ENCODE results near the gene U2AF2. TPM values are rescaled to one million over a fixed set of nuclear protein-coding genes. Genes with fewer than 3 reads are reported as not detected.

Gene U2AF2
- polyA plus RNA-seq, 2 of the 4 experiments (the other 2 are of a cell fraction) = 157 to 302 TPM

DNA sequence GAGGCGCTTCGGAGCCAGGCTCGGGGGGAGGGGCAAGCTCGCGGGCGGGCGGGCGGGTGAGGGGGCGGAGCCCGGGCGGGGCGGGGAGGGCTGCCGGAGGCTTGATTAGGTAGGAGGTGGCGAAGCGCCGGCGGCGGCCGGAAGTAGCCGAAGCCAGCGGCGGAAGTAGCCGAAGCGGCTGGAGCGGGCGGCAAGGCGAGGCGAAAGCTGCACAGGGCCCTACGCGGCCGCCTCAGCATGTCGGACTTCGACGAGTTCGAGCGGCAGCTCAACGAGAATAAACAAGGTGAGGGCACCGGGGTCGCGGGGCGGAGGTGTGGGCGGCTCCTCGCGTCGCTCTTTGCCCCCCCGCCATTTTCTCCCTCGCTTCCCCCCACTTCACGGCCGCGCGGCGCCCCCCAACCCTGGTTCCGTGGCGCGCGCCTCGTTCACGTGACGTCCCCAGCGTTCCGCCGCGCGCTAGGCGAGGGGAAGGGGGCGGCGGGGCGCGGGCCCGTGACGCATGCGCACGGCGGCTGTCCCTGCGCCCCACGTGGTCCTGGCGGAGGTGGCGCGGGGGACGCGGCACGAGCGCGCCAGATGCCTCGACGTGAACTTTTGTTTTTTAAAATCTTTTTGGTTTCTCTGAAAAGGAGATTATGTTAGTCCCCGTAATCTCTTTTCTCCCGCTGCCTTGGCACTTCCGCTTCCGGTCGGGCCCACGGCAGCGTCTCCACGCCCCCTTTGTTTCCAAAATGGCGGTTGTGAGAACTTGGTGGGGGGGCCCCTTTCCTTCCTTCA lies at the start of gene U2AF2 (continued):
- TF ChIP-seq EHMT2 (IDR thresholded peaks at IDR 0.05; ENCODE audit: low read depth) = no peak
- peak; percentile 88 for TF ChIP-seq TFCP2L1 (CRISPR knock-in tag; IDR thresholded peaks at IDR 0.05)
- TF ChIP-seq HMGXB4 (CRISPR knock-in tag; IDR thresholded peaks at IDR 0.05; ENCODE audit: borderline replicate concordance) = no peak
- TF ChIP-seq USF2 (IDR thresholded peaks at IDR 0.05) = peak; percentile 79
- no peak for TF ChIP-seq CBX2 (IDR thresholded peaks at IDR 0.05; ENCODE audit: borderline replicate concordance, low read depth)
- no peak for TF ChIP-seq RAD21 (conservative IDR thresholded peaks at IDR 0.05 in 1 of 2, IDR thresholded peaks at IDR 0.05 in 1 of 2)
- no peak for TF ChIP-seq RFX5 (IDR thresholded peaks at IDR 0.05)
- peak; percentile 99 for TF ChIP-seq MAX (IDR thresholded peaks at IDR 0.05)
- TF ChIP-seq JUN (IDR thresholded peaks at IDR 0.05) = peak; percentile 82 to 96
- TF ChIP-seq POLR2AphosphoS2 (conservative IDR thresholded peaks at IDR 0.05; ENCODE audit: low read length) = no peak
- TF ChIP-seq, protein P1, sequence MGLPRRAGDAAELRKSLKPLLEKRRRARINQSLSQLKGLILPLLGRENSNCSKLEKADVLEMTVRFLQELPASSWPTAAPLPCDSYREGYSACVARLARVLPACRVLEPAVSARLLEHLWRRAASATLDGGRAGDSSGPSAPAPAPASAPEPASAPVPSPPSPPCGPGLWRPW (IDR thresholded peaks at IDR 0.05) = no peak
- no peak for TF ChIP-seq FOXS1 (CRISPR knock-in tag; IDR thresholded peaks at IDR 0.05)
- TF ChIP-seq, protein P2, sequence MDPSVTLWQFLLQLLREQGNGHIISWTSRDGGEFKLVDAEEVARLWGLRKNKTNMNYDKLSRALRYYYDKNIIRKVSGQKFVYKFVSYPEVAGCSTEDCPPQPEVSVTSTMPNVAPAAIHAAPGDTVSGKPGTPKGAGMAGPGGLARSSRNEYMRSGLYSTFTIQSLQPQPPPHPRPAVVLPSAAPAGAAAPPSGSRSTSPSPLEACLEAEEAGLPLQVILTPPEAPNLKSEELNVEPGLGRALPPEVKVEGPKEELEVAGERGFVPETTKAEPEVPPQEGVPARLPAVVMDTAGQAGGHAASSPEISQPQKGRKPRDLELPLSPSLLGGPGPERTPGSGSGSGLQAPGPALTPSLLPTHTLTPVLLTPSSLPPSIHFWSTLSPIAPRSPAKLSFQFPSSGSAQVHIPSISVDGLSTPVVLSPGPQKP (IDR thresholded peaks at IDR 0.05; ENCODE audit: low read depth, low read length) = 0 out of 2 replicates have a peak, but pooled peaks have one; percentile 39
- no peak for TF ChIP-seq HOXA7 (CRISPR knock-in tag; IDR thresholded peaks at IDR 0.05)
- TF ChIP-seq NFE2L2 (conservative IDR thresholded peaks at IDR 0.05; ENCODE audit: low read length) = no peak

DNA sequence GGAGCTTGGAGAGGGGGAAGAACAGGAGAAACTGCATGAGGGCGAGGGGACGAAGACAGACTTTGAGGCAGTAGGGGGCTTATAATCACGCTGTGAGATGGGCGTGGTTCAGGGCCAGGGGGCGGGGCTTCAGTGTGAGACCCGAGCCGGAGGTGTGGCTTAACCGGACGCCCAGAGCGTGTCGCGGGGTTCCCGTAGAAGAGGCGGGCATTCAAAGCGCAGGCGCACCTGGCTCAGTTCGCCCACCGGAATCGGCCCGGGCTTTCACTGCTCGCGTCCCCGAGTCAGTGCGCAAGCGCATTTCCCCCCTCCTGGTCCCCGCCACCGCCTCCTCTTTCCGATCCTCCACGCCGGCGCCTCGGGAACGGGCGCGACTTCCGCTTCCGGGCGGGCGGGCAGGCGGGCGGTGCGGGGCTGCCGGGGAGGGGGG lies 49.6 kb upstream of the U2AF2 start:
- peaks cover 23% of the 10 kb centered on the region for H3K4me1 ChIP-seq
- no peak for FAIRE-seq
- ChIA-PET POLR2A (interaction anchor here (0.9 to 3.2 kb wide), 22 partner anchors 12 to 346 kb away, joined by 3 to 33 read pairs (median 5); partner anchors contain the start of genes ISOC2, NAT14, PPP6R1 and U2AF2), CTCF (interaction anchor here (0.8 to 16.7 kb wide), 30 partner anchors 10 to 463 kb away, joined by 3 to 348 read pairs (median 9); partner anchors contain the start of genes NAT14, ZNF579 and ZNF784)
- H3K27ac ChIP-seq = peak overlapping the region; percentile 94 to 95
- ATAC-seq = peak; percentile 72 to 85
- DNase-seq (ENCODE audit: low read depth in 1 of 2, low spot score in 1 of 2) = peak; percentile 93 to 99
- no peaks in the 10 kb centered on the region for H3K9me3 ChIP-seq
- H3K4me3 ChIP-seq = peak overlapping the region; percentile 82
- H3K4me2 ChIP-seq = peak overlapping the region; percentile 97
- WGBS (ENCODE audit: missing lambda C conversion rate) = under 1% methylated on average over 15 of the region's 43 CpGs
- TF ChIP-seq ZSCAN20 (CRISPR knock-in tag; IDR thresholded peaks at IDR 0.05) (no peak), CHD2 (IDR thresholded peaks at IDR 0.05; ENCODE audit: low read length, partially characterized antibody) (no peak), HOXB13 (CRISPR knock-in tag; IDR thresholded peaks at IDR 0.05; ENCODE audit: low read depth) (no peak), MAZ (IDR thresholded peaks at IDR 0.05; ENCODE audit: borderline replicate concordance, low read depth, low read length) (peak; percentile 71; the same call in 1 of the 2 replicates), HDAC2 (IDR thresholded peaks at IDR 0.05) (no peak), EHF (CRISPR knock-in tag; IDR thresholded peaks at IDR 0.05) (no peak), JUN (IDR thresholded peaks at IDR 0.05) (0 out of 5 replicates have a peak, but pooled peaks of 1 of the 2 experiments have one; percentile 17), MYC (IDR thresholded peaks at IDR 0.05; ENCODE audit: borderline replicate concordance, low read length) (peak; percentile 84), GATA3 (IDR thresholded peaks at IDR 0.05; ENCODE audit: borderline replicate concordance) (no peak), MAFK (IDR thresholded peaks at IDR 0.05; ENCODE audit: partially characterized antibody) (no peak)
- TF ChIP-seq, protein P3, sequence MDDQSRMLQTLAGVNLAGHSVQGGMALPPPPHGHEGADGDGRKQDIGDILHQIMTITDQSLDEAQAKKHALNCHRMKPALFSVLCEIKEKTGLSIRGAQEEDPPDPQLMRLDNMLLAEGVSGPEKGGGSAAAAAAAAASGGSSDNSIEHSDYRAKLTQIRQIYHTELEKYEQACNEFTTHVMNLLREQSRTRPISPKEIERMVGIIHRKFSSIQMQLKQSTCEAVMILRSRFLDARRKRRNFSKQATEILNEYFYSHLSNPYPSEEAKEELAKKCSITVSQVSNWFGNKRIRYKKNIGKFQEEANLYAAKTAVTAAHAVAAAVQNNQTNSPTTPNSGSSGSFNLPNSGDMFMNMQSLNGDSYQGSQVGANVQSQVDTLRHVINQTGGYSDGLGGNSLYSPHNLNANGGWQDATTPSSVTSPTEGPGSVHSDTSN (IDR thresholded peaks at IDR 0.05) = peak; percentile 70; the same call in 1 of the 2 replicates
- TF ChIP-seq, protein P4, sequence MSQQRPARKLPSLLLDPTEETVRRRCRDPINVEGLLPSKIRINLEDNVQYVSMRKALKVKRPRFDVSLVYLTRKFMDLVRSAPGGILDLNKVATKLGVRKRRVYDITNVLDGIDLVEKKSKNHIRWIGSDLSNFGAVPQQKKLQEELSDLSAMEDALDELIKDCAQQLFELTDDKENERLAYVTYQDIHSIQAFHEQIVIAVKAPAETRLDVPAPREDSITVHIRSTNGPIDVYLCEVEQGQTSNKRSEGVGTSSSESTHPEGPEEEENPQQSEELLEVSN (IDR thresholded peaks at IDR 0.05; ENCODE audit: borderline replicate concordance, low read depth) = peak; percentile 75
- TF ChIP-seq, protein P5, sequence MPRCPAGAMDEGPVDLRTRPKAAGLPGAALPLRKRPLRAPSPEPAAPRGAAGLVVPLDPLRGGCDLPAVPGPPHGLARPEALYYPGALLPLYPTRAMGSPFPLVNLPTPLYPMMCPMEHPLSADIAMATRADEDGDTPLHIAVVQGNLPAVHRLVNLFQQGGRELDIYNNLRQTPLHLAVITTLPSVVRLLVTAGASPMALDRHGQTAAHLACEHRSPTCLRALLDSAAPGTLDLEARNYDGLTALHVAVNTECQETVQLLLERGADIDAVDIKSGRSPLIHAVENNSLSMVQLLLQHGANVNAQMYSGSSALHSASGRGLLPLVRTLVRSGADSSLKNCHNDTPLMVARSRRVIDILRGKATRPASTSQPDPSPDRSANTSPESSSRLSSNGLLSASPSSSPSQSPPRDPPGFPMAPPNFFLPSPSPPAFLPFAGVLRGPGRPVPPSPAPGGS (IDR thresholded peaks at IDR 0.05) = 0 out of 3 replicates have a peak, but pooled peaks have one; percentile 7
- TF ChIP-seq, protein P2 (IDR thresholded peaks at IDR 0.05; ENCODE audit: low read depth, low read length) = 0 out of 2 replicates have a peak, but pooled peaks have one; percentile 13
